Islet precursor cell (in vitro differentiated cells): Measurements from ENCODE around the gene CIITA.
"Not testable (repeated sequence)": the region's sequence is repeated elsewhere in the genome, so short reads cannot be mapped to it uniquely, and the experiment has no call there.

ENCODE experiments used
- DNase-seq: peaks from one replicate; pipeline ENCODE4 v3.0.0-alpha.2; 2018

CIITA gene

DNA sequence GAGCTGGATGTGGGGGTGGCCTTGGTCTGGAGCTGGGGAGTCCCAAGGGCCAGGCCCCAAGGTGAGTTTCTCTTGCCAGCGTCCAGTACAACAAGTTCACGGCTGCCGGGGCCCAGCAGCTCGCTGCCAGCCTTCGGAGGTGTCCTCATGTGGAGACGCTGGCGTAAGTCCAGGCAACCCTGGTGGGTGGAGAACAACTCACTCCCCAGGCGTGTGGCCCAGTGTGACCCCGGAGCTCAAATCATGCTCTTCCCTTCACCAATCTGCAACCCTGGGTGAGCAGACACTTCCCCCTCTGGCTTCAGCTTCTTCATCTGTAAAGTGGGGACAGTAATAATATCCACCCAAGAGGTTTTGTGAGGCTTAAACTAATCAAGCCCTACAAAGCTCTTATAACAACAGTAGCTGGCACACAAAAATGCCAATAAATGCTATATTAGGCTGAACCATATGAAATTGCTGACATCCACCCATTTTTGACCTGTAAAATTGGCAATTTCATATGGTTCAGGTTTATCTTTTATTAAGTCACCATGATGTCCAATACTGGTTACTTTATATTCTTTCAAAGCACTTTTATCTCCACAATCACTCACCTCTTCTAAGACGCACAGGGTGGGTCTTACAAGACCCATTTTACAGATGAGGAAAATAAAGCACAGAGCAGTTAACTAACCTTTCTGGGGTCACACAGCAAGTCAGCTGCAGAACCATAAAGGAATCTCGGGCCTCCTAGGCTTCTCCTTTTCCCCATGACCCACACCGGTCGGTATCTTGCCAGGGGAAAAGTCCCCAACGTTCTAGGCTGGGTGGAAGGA lies 45.5 kb downstream of the CIITA start:
- no peak for DNase-seq

DNA sequence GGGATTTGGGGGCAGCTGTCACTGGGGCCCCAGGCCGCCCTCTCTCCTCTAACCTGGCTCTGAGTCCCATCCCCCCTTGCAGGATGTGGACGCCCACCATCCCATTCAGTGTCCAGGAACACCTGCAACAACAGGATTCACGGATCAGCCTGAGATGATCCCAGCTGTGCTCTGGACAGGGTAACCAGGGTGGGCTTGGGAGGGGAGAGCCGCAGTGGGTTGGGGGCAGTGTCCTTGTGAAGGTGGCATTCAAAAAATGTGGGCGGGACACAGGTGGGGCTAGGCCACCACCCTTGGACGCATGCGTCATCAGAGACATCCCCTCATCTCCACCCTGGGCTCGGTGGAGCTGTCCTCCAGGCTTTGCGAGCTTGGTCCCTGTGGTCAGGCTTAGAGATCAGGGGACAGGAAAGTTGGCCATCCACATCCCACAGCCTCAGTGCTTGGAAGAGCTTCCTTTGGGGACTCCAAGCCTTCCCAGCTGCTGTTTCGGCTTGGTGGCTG lies 46.2 kb downstream of the CIITA start:
- no peak for DNase-seq

DNA sequence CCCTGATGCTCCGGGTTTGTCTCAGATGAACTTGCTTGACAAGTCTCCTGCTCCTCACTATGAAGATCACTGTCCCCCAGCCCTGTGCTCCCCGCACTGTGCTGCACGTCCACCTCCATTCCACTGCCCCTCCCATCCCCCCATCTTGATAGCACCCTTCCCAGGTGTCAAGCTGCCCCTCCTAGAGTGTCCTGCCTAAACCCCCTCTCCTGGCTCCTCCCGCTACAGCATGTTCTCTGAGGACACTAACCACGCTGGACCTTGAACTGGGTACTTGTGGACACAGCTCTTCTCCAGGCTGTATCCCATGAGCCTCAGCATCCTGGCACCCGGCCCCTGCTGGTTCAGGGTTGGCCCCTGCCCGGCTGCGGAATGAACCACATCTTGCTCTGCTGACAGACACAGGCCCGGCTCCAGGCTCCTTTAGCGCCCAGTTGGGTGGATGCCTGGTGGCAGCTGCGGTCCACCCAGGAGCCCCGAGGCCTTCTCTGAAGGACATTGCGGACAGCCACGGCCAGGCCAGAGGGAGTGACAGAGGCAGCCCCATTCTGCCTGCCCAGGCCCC lies 46.7 kb downstream of the CIITA start:
- DNase-seq, result no peak

DNA sequence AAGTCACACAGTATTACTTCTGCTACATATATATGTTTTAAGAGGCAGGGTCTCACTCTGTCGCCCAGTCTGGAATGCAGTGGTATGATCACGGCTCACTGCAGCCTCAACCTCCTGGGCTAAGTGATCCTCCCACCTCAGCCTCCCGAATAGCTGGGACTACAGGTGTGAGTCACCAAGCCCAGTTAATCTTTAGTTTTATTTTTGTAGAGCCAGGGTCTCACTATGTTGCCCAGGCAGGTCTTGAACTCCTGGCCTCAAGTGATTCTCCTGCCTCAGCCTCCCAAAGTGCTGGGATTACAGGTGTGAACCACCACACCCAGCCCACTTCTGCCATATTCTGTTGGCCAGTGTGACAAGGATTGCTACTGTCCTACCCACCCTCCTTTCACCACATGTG lies 48.3 kb downstream of the CIITA start:
- DNase-seq, result not testable (repeated sequence)

DNA sequence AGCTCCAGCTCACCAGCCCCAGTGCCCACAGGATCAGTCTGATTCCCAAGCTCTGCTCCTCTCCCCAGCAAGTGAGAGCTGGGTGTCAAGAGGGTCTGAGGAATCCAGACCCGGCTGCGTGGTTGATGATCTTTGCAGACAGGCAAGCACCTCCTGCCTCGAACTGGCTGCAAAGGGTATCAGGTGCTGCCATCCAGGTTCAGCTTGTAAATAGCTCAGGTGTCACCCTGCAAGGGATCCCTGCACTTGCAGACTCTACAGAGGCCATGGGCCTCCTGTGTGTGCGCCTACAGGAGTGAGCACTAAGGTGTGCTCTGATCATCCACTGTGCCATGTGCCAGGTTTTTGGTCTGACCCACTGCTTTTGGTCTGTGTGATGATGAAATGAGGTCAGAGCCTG lies 49.1 kb downstream of the CIITA start:
- no peak for DNase-seq

DNA sequence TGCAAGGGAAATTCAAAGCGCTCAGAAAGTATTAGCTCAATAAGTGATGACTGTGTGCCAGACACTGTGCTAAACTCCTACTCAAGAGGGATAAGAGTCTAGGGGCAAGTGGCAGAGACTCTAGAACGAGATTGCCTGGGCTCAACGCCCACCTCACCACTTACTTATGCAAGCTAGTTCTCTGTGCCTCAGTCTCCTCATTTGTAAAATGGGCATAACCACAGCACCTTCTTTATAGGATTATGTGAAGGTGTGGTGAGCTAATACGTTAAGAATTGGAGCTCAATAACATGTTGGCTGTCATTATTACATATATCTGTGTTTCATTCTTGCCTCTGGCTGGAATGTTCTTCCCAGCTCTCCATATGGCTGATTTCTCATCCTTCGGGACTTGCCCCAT lies 49.9 kb downstream of the CIITA start:
- no peak for DNase-seq

DNA sequence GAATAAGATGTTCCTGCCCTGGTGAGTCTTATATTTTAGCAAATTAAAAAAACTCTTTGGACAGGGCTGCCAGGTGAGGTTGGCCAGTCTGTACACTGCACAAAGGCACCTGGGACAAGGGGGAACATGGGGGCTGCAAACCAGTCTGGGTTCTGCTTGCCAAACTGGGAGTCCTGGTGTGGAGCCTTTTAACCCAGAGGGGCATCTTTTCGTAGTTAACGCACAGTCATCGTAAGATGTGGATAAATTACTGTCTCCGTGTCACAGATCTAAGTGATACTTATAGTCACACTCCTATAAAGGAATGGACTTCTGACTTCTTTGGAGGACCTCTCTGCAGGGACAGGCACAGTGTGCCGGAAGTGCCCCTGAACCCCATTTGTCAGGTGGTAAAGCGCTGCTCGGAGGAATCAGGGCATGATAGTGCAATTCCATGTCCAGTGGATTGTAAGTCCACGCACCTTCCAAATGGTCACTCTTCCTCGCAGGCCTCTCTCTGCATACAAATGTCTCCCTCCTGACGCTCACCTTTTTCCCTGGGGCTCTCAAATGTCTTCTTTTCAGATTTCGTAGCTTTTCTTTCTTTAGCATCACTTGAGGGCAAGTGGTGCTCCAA lies 50.6 kb downstream of the CIITA start:
- no peak for DNase-seq

DNA sequence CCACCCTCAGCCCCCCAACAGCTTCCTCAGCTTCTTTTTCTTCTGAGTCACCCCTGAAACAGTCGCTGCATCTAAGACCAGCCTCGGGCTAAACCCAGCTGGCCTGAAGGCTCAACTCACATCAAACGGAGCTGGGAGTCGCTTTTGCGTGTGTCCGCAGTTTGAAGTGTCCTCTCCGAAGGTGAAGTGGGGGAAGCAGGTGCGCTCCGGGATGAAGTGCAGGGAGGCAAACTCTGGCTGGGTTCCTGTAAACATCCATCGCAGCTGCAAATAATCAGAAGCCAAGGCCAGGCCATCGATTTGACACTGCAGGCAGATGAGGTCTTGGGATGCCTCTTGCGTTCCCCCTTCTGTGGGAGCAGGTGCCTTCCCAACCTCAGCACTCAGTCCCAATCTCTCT lies 52.1 kb downstream of the CIITA start:
- not testable (repeated sequence) for DNase-seq

DNA sequence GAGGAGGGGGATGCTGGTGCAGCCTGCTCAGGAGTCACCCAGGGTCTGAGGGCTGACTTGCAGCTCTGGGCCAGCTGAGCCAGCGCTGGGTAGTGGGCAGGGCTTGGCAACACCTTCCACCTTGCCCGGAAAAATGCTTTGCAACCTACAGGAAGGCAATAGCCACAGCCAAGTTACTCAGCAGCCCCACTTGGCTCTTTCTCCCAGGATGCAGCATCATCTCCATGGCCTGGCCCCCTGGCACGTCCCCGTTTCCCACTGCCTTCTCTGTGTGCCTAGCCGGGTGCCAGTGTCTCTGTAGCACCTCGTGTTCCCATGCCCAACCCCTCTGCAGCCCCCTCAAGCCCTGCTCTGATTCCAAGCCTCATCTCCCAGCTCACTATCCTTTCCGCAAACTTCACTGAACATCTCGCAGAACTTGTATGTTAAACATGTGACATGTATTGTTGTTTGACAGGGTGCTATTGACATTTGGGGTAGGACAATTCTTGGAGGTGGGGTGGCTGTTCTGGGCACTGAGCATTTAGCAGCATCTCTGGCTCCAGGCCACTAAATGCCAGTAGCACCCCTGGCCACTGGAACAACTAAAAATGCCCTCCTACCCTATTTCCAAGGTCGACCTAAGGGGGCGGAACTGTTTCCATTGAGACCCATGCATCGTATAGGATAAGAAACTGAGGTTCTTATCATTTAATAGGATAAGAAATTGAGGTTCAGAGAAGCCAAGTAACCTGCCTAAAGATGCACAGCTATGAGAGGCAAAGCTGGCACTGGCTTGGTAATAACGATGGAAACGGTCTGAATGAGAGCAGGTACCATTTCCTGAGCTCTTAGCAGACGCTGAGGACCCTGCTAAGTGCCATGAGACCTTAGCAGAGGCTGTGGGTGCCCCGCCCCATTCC lies 53.1 kb downstream of the CIITA start:
- no peak for DNase-seq

DNA sequence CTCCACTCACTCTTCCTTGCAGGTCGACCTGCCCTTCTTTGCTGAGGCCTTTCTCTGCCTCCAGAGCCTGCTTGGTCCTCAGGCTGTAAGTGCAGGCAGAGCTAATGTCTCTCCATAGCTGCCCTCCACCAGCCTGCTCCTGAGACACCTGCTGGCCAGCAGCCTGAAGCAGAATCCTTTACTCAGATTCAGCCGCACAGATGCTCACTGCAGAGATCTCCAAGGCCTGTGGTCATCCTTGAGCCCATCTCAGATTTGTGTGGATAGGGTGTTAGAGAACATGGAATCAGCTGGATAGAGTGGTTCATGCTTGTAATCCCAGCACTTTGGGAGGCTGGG lies 53.7 kb downstream of the CIITA start:
- no peak for DNase-seq

DNA sequence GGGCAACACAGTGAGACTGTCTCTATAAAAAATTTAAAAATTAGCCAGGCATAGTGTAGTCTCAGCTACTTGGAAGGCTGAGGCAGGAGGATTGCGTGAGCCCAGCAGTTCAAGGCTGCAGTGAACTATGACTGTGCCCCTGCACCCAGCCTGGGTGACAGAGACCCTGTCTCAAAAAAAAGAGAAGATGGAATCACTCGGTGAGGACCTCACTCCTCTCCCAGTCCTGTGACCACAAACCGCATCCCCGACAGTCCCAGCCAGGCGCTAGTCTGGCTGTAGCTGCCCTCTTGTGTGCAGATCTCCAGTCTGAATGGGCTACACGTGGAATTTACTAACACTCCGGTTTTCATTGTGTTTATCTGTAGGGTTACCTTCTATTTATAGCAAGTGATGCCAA lies 54.1 kb downstream of the CIITA start:
- DNase-seq, result no peak

DNA sequence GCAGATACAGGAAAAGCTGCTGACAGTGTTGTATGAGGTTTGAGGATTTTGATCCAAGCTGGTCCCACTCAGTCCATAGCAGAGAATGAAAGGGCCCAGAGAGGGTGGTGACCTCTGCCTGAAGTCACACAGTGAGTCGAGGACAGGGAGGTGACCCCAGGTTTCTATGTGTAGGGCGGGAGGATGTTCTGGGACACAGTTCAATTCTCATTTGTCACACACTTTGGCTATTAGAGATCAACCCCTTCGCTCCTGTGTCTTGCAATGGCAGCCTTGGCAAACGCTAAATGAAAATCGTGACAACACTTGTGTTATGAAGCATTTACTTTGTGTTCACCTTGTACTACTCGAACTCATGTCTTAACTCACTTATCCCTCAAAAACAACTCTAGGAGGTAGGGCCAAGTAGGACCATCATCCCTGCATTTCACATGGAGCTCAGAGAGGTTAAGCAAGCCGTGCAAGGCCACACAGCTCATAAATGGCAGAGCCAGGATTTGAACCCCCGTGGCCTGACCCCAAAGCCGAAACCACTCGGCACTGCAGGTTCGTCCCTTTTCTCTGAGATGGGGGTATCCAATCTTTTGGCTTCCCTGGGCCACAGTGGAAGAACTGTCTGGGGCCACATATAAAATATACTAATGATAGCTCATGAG lies 55.1 kb downstream of the CIITA start:
- no peak for DNase-seq

DNA sequence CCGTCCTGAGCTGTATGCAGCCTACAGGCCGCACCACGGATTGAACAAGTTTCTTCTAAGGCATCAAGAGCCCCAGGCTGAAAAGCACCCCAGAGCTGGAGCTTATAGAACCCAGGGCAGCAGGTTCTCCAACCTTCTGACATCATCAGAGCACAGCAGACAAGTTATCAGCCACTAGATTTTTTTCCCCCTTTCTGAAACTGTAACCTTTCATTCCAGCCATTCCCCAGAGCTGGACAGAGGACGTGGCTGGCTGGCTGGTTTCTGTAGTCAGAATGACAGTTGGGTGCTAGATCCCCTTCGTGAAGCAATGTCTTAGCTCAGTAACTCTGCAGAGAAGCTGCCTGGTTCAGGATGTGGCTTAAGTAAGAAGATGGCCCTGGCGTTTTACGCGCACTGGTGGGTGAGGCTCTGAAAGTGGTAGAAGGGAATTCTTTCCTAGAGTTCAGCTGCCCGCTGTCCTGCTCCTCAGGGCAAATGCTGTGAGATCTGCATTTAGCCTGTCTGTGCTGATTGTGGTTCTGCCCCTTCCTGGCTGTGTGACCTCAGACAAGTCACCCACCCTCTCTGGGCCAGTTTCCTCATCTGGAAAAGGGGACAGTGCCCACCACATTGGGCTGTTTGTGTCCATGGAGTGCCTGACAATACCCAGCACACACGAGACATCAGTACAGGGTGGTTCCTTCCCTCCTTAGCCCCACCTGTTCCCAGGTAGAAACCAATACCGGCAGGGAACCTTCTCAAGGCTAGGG lies 56.1 kb downstream of the CIITA start:
- DNase-seq, result peak; percentile 68

DNA sequence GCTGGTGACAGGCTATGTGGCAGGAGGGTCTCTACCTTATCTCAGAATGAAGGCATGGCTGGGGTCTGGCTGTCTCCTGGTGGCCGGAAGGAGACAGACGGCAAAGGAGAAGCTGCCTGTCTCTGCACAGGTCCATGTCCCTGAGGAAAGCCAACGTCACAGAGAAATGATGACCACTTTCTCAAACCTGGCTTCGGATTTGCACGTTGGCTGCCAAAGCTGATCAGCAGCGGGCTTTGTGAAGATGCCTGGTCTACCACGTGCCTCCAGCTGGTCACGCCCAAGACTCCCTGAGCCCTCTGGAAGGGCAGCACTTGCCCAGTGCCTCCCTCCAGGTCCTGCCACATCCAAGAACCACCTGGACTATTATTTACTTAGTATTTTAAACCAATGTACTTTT lies 56.9 kb downstream of the CIITA start:
- DNase-seq, result no peak

DNA sequence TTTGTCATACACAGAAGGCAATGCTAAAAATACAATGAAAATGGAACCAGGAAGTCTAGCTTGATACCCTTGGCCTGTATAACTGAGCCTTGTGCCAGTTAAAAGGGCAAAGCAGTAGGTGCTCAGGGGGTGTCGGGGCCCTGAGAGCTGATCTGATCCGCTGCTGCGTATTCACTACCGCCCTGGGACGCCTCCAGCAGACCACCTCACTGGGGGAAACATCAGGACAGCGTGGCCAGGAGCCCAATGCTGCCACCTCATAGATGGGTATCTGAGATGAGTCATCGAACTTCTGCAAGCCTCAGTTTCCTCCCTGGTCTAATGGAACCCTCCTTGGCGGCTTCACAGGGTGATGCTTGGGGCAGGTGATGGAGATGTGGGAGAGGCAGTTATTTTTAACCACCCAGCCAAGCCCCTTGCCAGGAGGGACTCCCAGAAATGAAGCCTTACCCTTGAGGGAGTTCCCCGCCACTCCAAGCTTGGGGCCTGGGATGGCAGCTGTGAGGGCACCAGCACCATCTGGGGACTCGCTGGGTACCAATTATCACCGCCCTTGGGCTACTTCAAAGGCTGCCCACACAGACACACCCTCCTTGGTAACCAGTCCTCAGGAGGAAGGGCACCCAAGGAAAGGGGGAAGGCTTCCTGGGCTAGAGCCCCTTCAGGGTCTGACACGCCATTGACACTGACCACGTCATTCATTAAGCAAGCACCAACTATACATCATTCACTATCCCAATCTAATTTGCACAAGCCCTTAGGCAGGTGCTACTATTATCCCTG lies 57.5 kb downstream of the CIITA start:
- no peak for DNase-seq

DNA sequence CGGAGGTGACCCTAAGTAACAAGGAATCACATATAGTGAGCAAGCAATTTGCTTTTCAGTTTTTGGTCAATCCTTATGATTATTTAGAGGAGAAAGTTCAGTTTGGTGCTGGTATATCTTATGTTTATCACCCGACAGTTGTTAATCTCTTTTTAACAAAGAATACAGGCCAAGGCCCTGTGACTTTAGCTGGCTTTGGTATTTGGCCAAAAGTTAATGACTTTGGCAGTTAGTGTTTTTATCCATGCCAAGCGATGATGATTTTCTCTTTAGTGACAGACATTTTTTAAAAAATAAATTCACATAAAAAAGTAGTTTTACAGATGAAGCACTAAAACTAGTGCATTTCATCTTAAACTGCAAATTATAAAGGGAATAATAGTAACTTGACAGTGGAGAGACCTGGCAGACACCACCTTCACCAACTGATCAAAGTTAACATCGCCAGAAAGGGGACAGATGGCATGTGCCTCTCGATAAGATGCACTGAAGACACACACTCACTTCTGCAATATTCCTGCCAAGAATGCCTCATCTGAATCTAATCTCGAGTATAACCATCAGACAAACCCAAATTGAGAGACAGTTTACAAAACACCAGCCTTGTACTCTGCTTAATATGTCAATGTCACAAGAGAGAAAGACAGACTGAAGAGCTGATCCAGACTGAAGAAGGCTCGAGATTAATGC lies 58.4 kb downstream of the CIITA start:
- no peak for DNase-seq

DNA sequence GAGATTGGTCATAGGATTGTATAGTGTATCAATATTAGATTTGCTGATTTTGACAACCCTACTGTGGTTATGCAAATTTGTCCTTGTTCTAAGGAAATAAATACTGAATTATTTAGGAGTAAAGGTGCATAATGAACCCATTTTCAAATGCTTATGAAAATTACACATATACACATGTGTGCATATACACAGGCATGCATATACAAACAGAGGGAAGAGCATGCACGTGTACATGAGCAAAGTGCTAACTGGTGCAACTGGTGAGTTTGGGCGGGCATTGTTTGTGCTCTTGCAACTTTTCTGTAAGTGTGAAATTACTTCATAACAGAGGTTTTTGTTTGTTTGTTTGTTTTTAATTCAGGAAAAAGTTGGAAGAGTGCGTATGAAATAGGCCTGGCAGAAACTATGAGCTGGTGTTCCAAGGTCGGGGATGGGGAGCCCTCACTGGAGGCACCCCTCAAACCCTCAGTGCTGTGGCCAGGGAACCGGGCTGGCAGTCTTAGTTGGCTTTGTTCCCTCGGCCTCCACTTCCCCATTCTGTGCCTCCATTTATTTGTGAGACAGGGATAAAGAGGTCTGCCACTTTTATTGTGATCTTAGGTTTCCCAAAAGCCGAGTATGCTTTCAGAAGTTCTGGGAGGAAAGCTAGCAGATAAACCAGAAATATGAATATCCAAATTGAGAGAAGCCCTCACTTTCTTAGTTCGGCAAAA lies 59.4 kb downstream of the CIITA start:
- no peak for DNase-seq

DNA sequence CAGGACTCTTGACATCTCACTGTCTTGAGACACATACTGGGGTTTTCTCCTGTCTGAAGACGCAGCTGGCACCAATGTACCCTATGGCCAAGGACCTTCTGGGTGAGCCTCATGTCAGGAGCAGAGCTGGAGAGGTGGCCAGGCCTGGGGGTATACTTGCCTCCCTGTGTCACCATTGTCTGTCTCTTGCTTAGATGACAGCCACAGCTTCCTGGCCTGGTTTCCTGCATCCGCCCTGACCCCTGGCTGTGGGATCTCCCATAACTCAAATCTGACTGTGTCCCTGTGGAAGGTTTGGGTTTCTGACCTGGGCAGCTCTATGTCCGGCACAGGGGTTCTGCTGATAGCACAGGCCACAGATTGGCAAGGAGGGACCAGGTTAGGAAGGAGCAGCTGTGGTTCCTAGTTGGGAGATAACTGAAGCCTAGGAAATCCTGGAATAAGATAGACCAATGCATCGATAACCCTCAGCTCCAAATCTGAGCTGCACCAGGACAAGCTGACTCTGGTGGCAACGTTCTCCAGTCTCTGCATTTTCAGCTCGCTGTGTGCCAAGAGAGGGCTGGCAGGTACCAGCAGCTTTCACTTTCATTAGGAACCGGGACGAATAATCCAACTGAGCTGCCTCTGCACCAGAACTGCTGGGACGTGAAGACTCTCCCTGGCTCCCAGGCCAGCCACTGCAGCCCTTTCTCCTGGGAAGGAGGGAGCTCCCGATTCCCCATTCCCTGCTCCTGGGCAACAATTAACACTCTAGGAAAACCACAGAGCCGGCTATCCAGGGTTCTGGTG lies 60.3 kb downstream of the CIITA start:
- no peak for DNase-seq

DNA sequence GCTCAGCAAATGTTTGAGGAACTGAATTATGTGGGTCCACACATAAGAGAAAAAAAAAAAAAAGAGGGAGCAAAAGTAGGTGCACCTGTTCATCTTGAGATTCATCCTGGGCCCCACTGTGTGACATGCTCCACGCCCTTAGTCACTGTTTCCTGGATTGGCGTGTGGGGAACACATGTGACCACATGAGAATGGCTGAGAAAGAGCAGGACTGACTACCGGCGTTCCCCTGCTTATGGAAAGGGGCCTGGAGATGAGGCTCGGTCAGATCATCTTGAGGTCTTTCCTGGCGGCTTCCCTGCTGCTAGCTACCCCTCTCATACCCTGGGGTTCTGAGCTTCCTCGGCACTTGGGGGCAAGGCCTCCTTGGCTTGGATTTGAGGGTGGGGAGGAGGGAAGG lies 61.3 kb downstream of the CIITA start:
- DNase-seq, result no peak
